Measurements from ENCODE around the gene CGREF1.

Gene CGREF1

DNA sequence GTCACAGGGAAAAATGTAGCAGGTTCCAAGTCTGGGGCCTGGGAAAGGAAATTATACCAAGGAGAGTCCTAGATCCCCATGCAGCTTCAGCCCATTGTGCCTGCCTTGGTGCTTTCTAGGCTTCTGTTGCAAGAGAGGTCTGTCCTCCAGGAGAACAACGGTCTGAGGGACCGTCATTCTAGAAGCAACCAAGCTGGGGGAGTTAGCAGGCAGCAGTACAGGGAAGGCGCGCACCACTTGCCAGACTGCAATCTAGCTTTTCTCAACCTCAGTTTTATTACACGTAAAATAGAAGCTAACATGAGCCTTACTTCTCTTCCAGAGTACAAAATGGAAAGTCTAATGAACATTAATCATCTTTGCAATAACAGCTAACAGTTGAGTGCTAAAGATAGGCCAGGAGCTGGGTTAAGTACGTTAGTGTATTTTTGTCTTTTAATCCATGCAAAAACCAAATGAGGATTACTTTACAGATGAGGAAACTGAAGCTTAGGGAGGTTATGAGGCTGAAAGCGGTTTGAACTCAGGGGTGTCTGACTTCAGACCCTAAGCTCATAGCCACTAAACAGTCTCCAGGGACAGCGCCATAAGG lies 31.8 kb upstream of the CGREF1 start:
- H3K27me3 ChIP-seq (ENCODE audit: insufficient read depth, poor library complexity, severe bottlenecking) = no peaks in the 10 kb centered on the region
- DNase-seq (ENCODE audit: low read depth in 1 of 2, low spot score in 1 of 2) = no peak
- H3K27ac ChIP-seq (replicated peaks) = no peak overlapping the region
- no peak overlapping the region for H3K4me3 ChIP-seq (replicated peaks; ENCODE audit: insufficient read depth, low read length)
- no peak for TF ChIP-seq GABPA (IDR thresholded peaks at IDR 0.05; ENCODE audit: low read depth)
- no peak for TF ChIP-seq POLR2AphosphoS5 (IDR thresholded peaks at IDR 0.05; ENCODE audit: low read depth)
- TF ChIP-seq, protein P1, sequence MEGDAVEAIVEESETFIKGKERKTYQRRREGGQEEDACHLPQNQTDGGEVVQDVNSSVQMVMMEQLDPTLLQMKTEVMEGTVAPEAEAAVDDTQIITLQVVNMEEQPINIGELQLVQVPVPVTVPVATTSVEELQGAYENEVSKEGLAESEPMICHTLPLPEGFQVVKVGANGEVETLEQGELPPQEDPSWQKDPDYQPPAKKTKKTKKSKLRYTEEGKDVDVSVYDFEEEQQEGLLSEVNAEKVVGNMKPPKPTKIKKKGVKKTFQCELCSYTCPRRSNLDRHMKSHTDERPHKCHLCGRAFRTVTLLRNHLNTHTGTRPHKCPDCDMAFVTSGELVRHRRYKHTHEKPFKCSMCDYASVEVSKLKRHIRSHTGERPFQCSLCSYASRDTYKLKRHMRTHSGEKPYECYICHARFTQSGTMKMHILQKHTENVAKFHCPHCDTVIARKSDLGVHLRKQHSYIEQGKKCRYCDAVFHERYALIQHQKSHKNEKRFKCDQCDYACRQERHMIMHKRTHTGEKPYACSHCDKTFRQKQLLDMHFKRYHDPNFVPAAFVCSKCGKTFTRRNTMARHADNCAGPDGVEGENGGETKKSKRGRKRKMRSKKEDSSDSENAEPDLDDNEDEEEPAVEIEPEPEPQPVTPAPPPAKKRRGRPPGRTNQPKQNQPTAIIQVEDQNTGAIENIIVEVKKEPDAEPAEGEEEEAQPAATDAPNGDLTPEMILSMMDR (IDR thresholded peaks at IDR 0.05; ENCODE audit: insufficient read depth, low read length) = no peak
- TF ChIP-seq, protein P2, sequence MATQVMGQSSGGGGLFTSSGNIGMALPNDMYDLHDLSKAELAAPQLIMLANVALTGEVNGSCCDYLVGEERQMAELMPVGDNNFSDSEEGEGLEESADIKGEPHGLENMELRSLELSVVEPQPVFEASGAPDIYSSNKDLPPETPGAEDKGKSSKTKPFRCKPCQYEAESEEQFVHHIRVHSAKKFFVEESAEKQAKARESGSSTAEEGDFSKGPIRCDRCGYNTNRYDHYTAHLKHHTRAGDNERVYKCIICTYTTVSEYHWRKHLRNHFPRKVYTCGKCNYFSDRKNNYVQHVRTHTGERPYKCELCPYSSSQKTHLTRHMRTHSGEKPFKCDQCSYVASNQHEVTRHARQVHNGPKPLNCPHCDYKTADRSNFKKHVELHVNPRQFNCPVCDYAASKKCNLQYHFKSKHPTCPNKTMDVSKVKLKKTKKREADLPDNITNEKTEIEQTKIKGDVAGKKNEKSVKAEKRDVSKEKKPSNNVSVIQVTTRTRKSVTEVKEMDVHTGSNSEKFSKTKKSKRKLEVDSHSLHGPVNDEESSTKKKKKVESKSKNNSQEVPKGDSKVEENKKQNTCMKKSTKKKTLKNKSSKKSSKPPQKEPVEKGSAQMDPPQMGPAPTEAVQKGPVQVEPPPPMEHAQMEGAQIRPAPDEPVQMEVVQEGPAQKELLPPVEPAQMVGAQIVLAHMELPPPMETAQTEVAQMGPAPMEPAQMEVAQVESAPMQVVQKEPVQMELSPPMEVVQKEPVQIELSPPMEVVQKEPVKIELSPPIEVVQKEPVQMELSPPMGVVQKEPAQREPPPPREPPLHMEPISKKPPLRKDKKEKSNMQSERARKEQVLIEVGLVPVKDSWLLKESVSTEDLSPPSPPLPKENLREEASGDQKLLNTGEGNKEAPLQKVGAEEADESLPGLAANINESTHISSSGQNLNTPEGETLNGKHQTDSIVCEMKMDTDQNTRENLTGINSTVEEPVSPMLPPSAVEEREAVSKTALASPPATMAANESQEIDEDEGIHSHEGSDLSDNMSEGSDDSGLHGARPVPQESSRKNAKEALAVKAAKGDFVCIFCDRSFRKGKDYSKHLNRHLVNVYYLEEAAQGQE (IDR thresholded peaks at IDR 0.05; ENCODE audit: insufficient replicate concordance, low read depth) = no peak
- no peak for TF ChIP-seq SPI1 (IDR thresholded peaks at IDR 0.05; ENCODE audit: borderline replicate concordance, low read depth)

GRCh38 chr2:27149570-27150405 lies 30.9 kb upstream of the CGREF1 start:
- no peak for DNase-seq (ENCODE audit: low read depth in 1 of 2, low spot score in 1 of 2)
- Histone ChIP-seq H3K27ac (replicated peaks) (no peak overlapping the region), H3K4me3 (replicated peaks; ENCODE audit: insufficient read depth, low read length) (no peak overlapping the region), H3K27me3 (ENCODE audit: insufficient read depth, poor library complexity, severe bottlenecking) (no peaks in the 10 kb centered on the region)
- no peak for TF ChIP-seq POLR2AphosphoS5 (IDR thresholded peaks at IDR 0.05; ENCODE audit: low read depth)
- no peak for TF ChIP-seq GABPA (IDR thresholded peaks at IDR 0.05; ENCODE audit: low read depth)
- no peak for TF ChIP-seq SPI1 (IDR thresholded peaks at IDR 0.05; ENCODE audit: borderline replicate concordance, low read depth)
- TF ChIP-seq, protein P2 (IDR thresholded peaks at IDR 0.05; ENCODE audit: insufficient replicate concordance, low read depth) = no peak
- TF ChIP-seq, protein P1 (IDR thresholded peaks at IDR 0.05; ENCODE audit: insufficient read depth, low read length) = no peak

DNA sequence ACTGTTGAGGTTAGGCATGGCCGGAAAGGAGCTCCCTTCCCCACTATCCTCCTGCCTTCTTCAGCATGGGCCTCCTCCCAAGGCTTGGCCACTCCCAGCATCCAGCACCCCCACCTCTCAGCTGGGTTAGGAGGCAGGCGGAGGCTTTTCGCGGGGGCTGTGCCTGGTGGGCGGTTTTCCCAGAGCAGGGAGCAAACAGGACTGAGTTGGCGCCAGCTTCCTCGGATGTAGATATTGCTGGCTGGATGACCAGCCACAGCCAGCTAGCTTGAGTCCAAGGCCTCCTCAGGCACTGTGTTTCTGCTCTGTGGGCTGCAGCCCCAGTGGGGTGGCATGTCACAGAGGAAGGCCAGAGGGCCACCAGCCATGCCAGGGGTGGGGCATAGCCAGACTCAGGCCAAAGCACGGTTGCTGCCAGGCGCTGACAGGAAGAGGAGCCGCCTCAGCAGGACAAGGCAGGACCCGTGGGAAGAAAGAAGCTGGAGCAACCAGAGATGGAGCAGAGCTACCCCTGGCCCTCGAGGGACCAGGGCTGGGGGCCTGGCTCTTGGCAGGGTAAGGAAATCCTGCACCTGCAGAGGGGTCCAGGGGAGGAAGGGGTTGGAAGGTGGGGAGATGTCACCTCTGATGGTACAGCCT lies 30.0 kb upstream of the CGREF1 start, which contains the start of gene TCF23:
Gene TCF23, plus strand, starts transcription at position 204 of the 639 bp plus-strand sequence. Its CDS starts 130 bp downstream, at position 334.
- H3K27me3 ChIP-seq (ENCODE audit: insufficient read depth, poor library complexity, severe bottlenecking) = peaks cover under 1% of the 10 kb centered on the region
- H3K4me3 ChIP-seq (replicated peaks; ENCODE audit: insufficient read depth, low read length) = no peak within 1 kb of the TSS
- H3K27ac ChIP-seq (replicated peaks) = no peak within 1 kb of the TSS
- DNase-seq (ENCODE audit: low read depth in 1 of 2, low spot score in 1 of 2) = no peak
- no peak for TF ChIP-seq GABPA (IDR thresholded peaks at IDR 0.05; ENCODE audit: low read depth)
- TF ChIP-seq, protein P1 (IDR thresholded peaks at IDR 0.05; ENCODE audit: insufficient read depth, low read length) = no peak
- TF ChIP-seq, protein P2 (IDR thresholded peaks at IDR 0.05; ENCODE audit: insufficient replicate concordance, low read depth) = no peak
- TF ChIP-seq SPI1 (IDR thresholded peaks at IDR 0.05; ENCODE audit: borderline replicate concordance, low read depth) = no peak
- TF ChIP-seq POLR2AphosphoS5 (IDR thresholded peaks at IDR 0.05; ENCODE audit: low read depth) = no peak

All from HL-60 (cell line).